H1 (cell line): ENCODE results near the gene CAPN8. TPM values are rescaled to one million over a fixed set of nuclear protein-coding genes. Genes with fewer than 3 reads are reported as not detected.

ENCODE experiments used
- CTCF ChIA-PET: fragments of 300-600 bp; sonication (Branson Sonifier 250); formaldehyde crosslinking; loops from one replicate; lab custom pipeline; 2021; ENCODE audit not compliant: partially characterized antibody; lab: Charles Lee
- POLR2A ChIA-PET: fragments of 300-600 bp; sonication (Branson Sonifier 250); formaldehyde crosslinking; loops from one replicate; lab custom pipeline; 2021; ENCODE audit warnings: inconsistent platforms; ENCODE audit not compliant: partially characterized antibody; lab: Charles Lee
- DNase-seq, 2 experiments: peaks; one replicate each; pipeline versions ENCODE4 v3.0.0 to v3.0.0-alpha.2; 2010 to 2022; ENCODE audit warnings: low spot score in 2 of 2, low read depth in 1 of 2, mixed read lengths in 1 of 2
- FAIRE-seq: peaks from 2 replicates; lab custom pipeline; 2011; peaks lifted over from hg19 to GRCh38; lab: Jason Lieb, UNC
- H2AFZ ChIP-seq: 2 replicates; pipeline ENCODE4 v1.8.1; 2012; ENCODE audit warnings: low read length, inconsistent platforms
- H2AK5ac ChIP-seq: 2 replicates; pipeline ENCODE4 v1.6.1; 2013; ENCODE audit warnings: low read depth, low read length
- H2BK120ac ChIP-seq: replicated peaks from 2 replicates; pipeline ENCODE3; 2013; ENCODE audit warnings: low read depth, low read length, inconsistent platforms
- H2BK12ac ChIP-seq: 2 replicates; pipeline ENCODE4 v1.6.1; 2013; ENCODE audit warnings: low read depth, low read length
- H2BK15ac ChIP-seq: 2 replicates; pipeline ENCODE4 v1.6.1; 2013; ENCODE audit warnings: low read length
- H2BK20ac ChIP-seq: 2 replicates; pipeline ENCODE4 v1.6.1; 2013; ENCODE audit warnings: low read length
- H2BK5ac ChIP-seq: 2 replicates; pipeline ENCODE4 v1.6.1; 2013; ENCODE audit warnings: low read depth, low read length
- H3K14ac ChIP-seq: 2 replicates; pipeline ENCODE4 v1.6.1; 2013; ENCODE audit warnings: inconsistent platforms; ENCODE audit not compliant: insufficient read length
- H3K18ac ChIP-seq: 2 replicates; pipeline ENCODE4 v1.6.1; 2013; ENCODE audit warnings: low read length; ENCODE audit errors: extremely low read depth
- H3K23ac ChIP-seq: 2 replicates; pipeline ENCODE4 v1.6.1; 2013; ENCODE audit warnings: inconsistent platforms; ENCODE audit not compliant: insufficient read length
- H3K23me2 ChIP-seq: 2 replicates; pipeline ENCODE4 v1.6.1; 2013; ENCODE audit warnings: low read depth, low read length
- H3K27ac ChIP-seq: 2 replicates; pipeline ENCODE4 v1.6.1; 2011; ENCODE audit warnings: low read depth, low read length, inconsistent platforms
- H3K27me3 ChIP-seq, 4 experiments: replicated peaks in 1 of 4; 1 replicate in 1 of 4; 2 replicates in 3 of 4; pipeline versions ENCODE4 v1.6.1 to v1.8.1; 2011 to 2013; ENCODE audit warnings: low read length in 3 of 4, mild to moderate bottlenecking in 3 of 4, inconsistent platforms in 2 of 4, mixed read lengths in 2 of 4, moderate library complexity in 1 of 4; ENCODE audit not compliant: control insufficient read depth in 3 of 4, insufficient read depth in 3 of 4; ENCODE audit errors: extremely low read depth in 1 of 4
- H3K36me3 ChIP-seq, 4 experiments: 2 replicates each; pipeline versions ENCODE4 v1.6.1 to v1.8.1; 2011 to 2013; ENCODE audit warnings: mild to moderate bottlenecking in 4 of 4, low read length in 3 of 4, moderate library complexity in 2 of 4, control low read depth in 1 of 4, inconsistent platforms in 1 of 4; ENCODE audit not compliant: insufficient read depth in 4 of 4, control insufficient read depth in 2 of 4
- H3K4ac ChIP-seq: replicated peaks from 2 replicates; pipeline ENCODE3; 2013; ENCODE audit warnings: low read length, low read depth, mixed read lengths, inconsistent platforms; ENCODE audit not compliant: insufficient read length
- H3K4me1 ChIP-seq, 4 experiments: replicated peaks in 1 of 4; 1 replicate in 1 of 4; 2 replicates in 3 of 4; pipeline versions ENCODE4 v1.6.1 to v1.8.1; 2011 to 2013; ENCODE audit warnings: low read length in 3 of 4, inconsistent platforms in 2 of 4, mixed read lengths in 1 of 4; ENCODE audit not compliant: insufficient read depth in 4 of 4, control insufficient read depth in 3 of 4
- H3K4me2 ChIP-seq, 2 experiments: 2 replicates each; pipeline versions ENCODE4 v1.6.1 to v1.8.1; 2011 to 2013; ENCODE audit warnings: low read depth in 2 of 2, low read length in 2 of 2, control low read depth in 1 of 2, inconsistent platforms in 1 of 2, mild to moderate bottlenecking in 1 of 2; ENCODE audit not compliant: insufficient read depth in 1 of 2
- H3K4me3 ChIP-seq, 4 experiments: fragments of 200-600, 300-600 bp in 1 of 4; sonication (generic), shearing (Covaris generic), sonication (Bioruptor Twin) in 1 of 4; 2 replicates each; pipeline versions ENCODE4 v1.5.1 to v1.8.1; 2011 to 2016; ENCODE audit warnings: low read length in 4 of 4, low read depth in 3 of 4, control low read depth in 2 of 4, inconsistent platforms in 2 of 4, mild to moderate bottlenecking in 2 of 4, mixed read lengths in 1 of 4, moderate library complexity in 1 of 4; ENCODE audit not compliant: insufficient read depth in 2 of 4; ENCODE audit errors: extremely low read depth in 1 of 4
- H3K56ac ChIP-seq: replicated peaks from 2 replicates; pipeline ENCODE3; 2013; ENCODE audit warnings: low read depth, mild to moderate bottlenecking, mixed read lengths, low read length, inconsistent platforms; ENCODE audit not compliant: insufficient read length
- H3K79me1 ChIP-seq: 2 replicates; pipeline ENCODE4 v1.6.1; 2013; ENCODE audit warnings: low read depth, low read length, control low read depth
- H3K79me2 ChIP-seq, 2 experiments: 2 replicates each; pipeline versions ENCODE4 v1.6.1 to v1.8.1; 2012 to 2013; ENCODE audit warnings: low read length in 2 of 2, mild to moderate bottlenecking in 2 of 2, inconsistent platforms in 1 of 2; ENCODE audit not compliant: insufficient read depth in 2 of 2, control insufficient read depth in 1 of 2
- H3K9ac ChIP-seq, 4 experiments: replicated peaks in 1 of 4; 1 replicate in 1 of 4; 2 replicates in 3 of 4; pipeline versions ENCODE4 v1.6.1 to v1.8.1; 2011 to 2013; ENCODE audit warnings: low read depth in 3 of 4, low read length in 3 of 4, control low read depth in 2 of 4, mild to moderate bottlenecking in 2 of 4, moderate library complexity in 2 of 4, inconsistent platforms in 1 of 4; ENCODE audit errors: extremely low read depth in 1 of 4
- H3K9me3 ChIP-seq, 2 experiments: 2 replicates each; pipeline versions ENCODE4 v1.6.1 to v1.8.1; 2012 to 2013; ENCODE audit warnings: mild to moderate bottlenecking in 2 of 2, moderate library complexity in 2 of 2, control low read depth in 1 of 2, inconsistent platforms in 1 of 2, low read depth in 1 of 2, low read length in 1 of 2, mixed read lengths in 1 of 2; ENCODE audit not compliant: insufficient read depth in 2 of 2
- H4K20me1 ChIP-seq, 2 experiments: replicated peaks in 1 of 2; 2 replicates each; pipeline versions ENCODE3 to v1.8.1; 2011 to 2013; ENCODE audit warnings: inconsistent platforms in 2 of 2, low read length in 2 of 2, mild to moderate bottlenecking in 1 of 2; ENCODE audit not compliant: insufficient read depth in 2 of 2, control insufficient read depth in 1 of 2
- H4K5ac ChIP-seq: 2 replicates; pipeline ENCODE4 v1.6.1; 2013; ENCODE audit warnings: low read length, low read depth, mixed read lengths, inconsistent platforms; ENCODE audit not compliant: insufficient read length
- H4K8ac ChIP-seq: 2 replicates; pipeline ENCODE4 v1.8.0; 2013; ENCODE audit warnings: mild to moderate bottlenecking, moderate library complexity, low read length, inconsistent platforms; ENCODE audit not compliant: insufficient read depth; ENCODE audit errors: extremely low read depth
- H4K91ac ChIP-seq: replicated peaks from 2 replicates; pipeline ENCODE3; 2013; ENCODE audit warnings: low read length, mixed read lengths, inconsistent platforms; ENCODE audit not compliant: insufficient read length
- BACH1 ChIP-seq: IDR thresholded peaks from 2 replicates; pipeline ENCODE4 v1.6.1; 2012; ENCODE audit warnings: low read length, improper control_type of control experiment
- BRCA1 ChIP-seq: IDR thresholded peaks from 2 replicates; pipeline ENCODE4 v1.6.1; 2012; ENCODE audit warnings: low read depth, low read length, improper control_type of control experiment
- CEBPB ChIP-seq: IDR thresholded peaks from 2 replicates; pipeline ENCODE4 v1.6.1; 2012; ENCODE audit warnings: low read depth, low read length
- CREB1 ChIP-seq: IDR thresholded peaks from 2 replicates; pipeline ENCODE4 v1.6.1; 2012; ENCODE audit warnings: inconsistent platforms
- GTF2F1 ChIP-seq: IDR thresholded peaks from 2 replicates; pipeline ENCODE4 v1.6.1; 2012; ENCODE audit warnings: low read depth, low read length, improper control_type of control experiment, borderline replicate concordance
- POU5F1 ChIP-seq: IDR thresholded peaks from 2 replicates; pipeline ENCODE4 v1.6.1; 2011; ENCODE audit warnings: low read depth, mild to moderate bottlenecking, low read length, moderate library complexity
- SIN3A ChIP-seq, 2 experiments: IDR thresholded peaks in 1 of 2; conservative IDR thresholded peaks in 1 of 2; 2 replicates each; pipeline ENCODE4 v1.6.1; 2011 to 2012; ENCODE audit warnings: low read length in 2 of 2, improper control_type of control experiment in 1 of 2, low read depth in 1 of 2, mild to moderate bottlenecking in 1 of 2
- SP1 ChIP-seq: IDR thresholded peaks from 2 replicates; pipeline ENCODE4 v1.6.1; 2011; ENCODE audit warnings: low read depth, low read length
- SUZ12 ChIP-seq: fragments of 200-600 bp; sonication (generic); IDR thresholded peaks from 2 replicates; pipeline ENCODE4 v1.6.1; 2012; ENCODE audit warnings: mild to moderate bottlenecking, inconsistent platforms, low read length, moderate library complexity, mixed read lengths
- TCF12 ChIP-seq: IDR thresholded peaks from 2 replicates; pipeline ENCODE4 v1.6.1; 2011; ENCODE audit warnings: low read depth, mild to moderate bottlenecking, low read length
- WGBS, 2 experiments: shearing (Covaris generic) in 1 of 2; methylation state at CpG; one replicate each; pipeline versions ENCODE4 v1.1.6 to v1.1.7; 2013 to 2015; ENCODE audit warnings: low lambda C conversion rate in 2 of 2, mixed read lengths in 2 of 2, inconsistent platforms in 1 of 2, low coverage in 1 of 2, missing lambda C conversion rate in 1 of 2; ENCODE audit not compliant: insufficient replicate concordance in 2 of 2, insufficient coverage in 1 of 2, insufficient read length in 1 of 2; ENCODE audit errors: extremely low coverage in 1 of 2, missing lambda C conversion rate in 1 of 2; 5-methylcytosine and 5-hydroxymethylcytosine counted together
- polyA plus RNA-seq, 7 experiments: library from polyadenylated mRNA; depleted of rRNA in 3 of 7; stranded (reverse) in 5 of 7; unstranded in 2 of 7; fragments of >200 nt in 5 of 7; fragments of 200-250 nt in 2 of 7; gene quantifications; 1 replicate in 5 of 7; 2 replicates in 1 of 7; 4 replicates in 1 of 7; pipeline versions ENCODE4 v1.2.1 to v1.2.3, GENCODE V29; 2011 to 2013; ENCODE audit warnings: missing spikeins in 2 of 7, mixed read lengths in 2 of 7
- total RNA-seq: library from RNA; stranded (reverse); fragmentation: NEBNext Ultra II Directional; extraction: Animal tissue kit (Norgen Biotek cat#: 25700); gene quantifications from 2 replicates; pipeline ENCODE4 v1.2.1, GENCODE V29; 2021
- TF ChIP-seq, protein P1 (sequence below): IDR thresholded peaks from 2 replicates; pipeline ENCODE4 v1.6.1; 2012; ENCODE audit warnings: low read length, inconsistent platforms

CAPN8 gene
- total and polyA plus RNA-seq, 2 of the 8 experiments (the other 6 are each of a cell fraction or from before 2014, with no cell fraction given), result 0.20 to 0.26 TPM

DNA sequence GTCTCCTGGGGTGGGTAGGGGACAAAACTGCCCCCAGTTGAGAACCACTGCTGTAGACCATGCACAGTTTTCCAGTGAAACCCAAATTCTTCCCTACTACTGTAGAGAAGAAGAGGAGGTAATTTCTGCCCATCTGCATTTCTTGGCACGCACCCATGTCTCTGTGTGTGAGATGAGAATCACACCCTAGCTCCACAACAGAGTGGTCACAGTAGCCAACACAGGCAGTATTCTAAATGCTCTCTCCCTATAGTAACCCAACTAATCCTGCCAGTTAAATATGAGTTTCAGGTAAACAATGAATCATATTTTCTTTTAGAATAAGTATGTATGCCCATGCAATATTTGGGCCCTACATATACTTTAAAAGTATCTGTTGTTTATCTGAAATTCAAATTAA, 45.7 kb upstream of the CAPN8 start:
- H2BK12ac ChIP-seq, result no peak overlapping the region
- no peak for DNase-seq
- no peak overlapping the region for H4K5ac ChIP-seq
- H3K9ac ChIP-seq, result no peak overlapping the region
- H2AK5ac ChIP-seq, result no peak overlapping the region
- H2AFZ ChIP-seq, result no peak overlapping the region
- H3K4me1 ChIP-seq, result peaks cover 3 to 10% (median 7%) of the 10 kb centered on the region in 4 experiments
- no peak overlapping the region for H2BK120ac ChIP-seq
- no peak overlapping the region for H3K14ac ChIP-seq
- no peak overlapping the region for H4K91ac ChIP-seq
- no peak overlapping the region for H2BK15ac ChIP-seq
- CTCF ChIA-PET, result interaction anchor here (0.8 to 5.2 kb wide), 4 partner anchors 12 to 50 kb away, joined by 3 to 50 read pairs (median 4); no protein-coding TSS in a partner anchor
- H3K23me2 ChIP-seq, result peaks cover 8% of the 10 kb centered on the region; the same call in 1 of the 2 replicates
- H3K56ac ChIP-seq, result no peak overlapping the region
- peaks cover 0 to 2% of the 10 kb centered on the region in 2 experiments for H4K20me1 ChIP-seq
- WGBS, 2 experiments, result 100% methylated on average over 1 of the region's 1 CpG; no CpG with 5 or more reads in 1 of the 2 experiments
- no peak overlapping the region for H3K4ac ChIP-seq
- H2BK20ac ChIP-seq, result no peak overlapping the region
- no peaks in the 10 kb centered on the region for H3K79me2 ChIP-seq
- H4K8ac ChIP-seq, result no peak overlapping the region
- H3K18ac ChIP-seq, result no peak overlapping the region
- H3K4me2 ChIP-seq, result no peak overlapping the region
- no peak for FAIRE-seq
- no peaks in the 10 kb centered on the region for H3K36me3 ChIP-seq
- H3K23ac ChIP-seq, result no peak overlapping the region
- no peak overlapping the region for H3K27ac ChIP-seq
- H3K27me3 ChIP-seq, result peaks cover 0 to 39% (median 28%) of the 10 kb centered on the region in 4 experiments; a peak in 6 of 7 replicates
- no peaks in the 10 kb centered on the region for H3K9me3 ChIP-seq
- no peak overlapping the region for H3K4me3 ChIP-seq
- H3K79me1 ChIP-seq, result no peaks in the 10 kb centered on the region
- no peak overlapping the region for H2BK5ac ChIP-seq
- POLR2A ChIA-PET, result interaction anchor here (1.5 to 2.3 kb wide), 2 partner anchors 10 to 38 kb away, joined by 3 to 10 read pairs; no protein-coding TSS in a partner anchor
- TF ChIP-seq BACH1 (no peak), SP1 (no peak), SIN3A (conservative IDR thresholded peaks at IDR 0.05 in 1 of 2, IDR thresholded peaks at IDR 0.05 in 1 of 2; ENCODE audit: low read depth in 1 of 2, low read length in 2 of 2) (no peak), SUZ12 (no peak), BRCA1 (no peak), CREB1 (no peak), GTF2F1 (no peak), CEBPB (no peak), TCF12 (no peak), POU5F1 (no peak)
- TF ChIP-seq, protein P1, sequence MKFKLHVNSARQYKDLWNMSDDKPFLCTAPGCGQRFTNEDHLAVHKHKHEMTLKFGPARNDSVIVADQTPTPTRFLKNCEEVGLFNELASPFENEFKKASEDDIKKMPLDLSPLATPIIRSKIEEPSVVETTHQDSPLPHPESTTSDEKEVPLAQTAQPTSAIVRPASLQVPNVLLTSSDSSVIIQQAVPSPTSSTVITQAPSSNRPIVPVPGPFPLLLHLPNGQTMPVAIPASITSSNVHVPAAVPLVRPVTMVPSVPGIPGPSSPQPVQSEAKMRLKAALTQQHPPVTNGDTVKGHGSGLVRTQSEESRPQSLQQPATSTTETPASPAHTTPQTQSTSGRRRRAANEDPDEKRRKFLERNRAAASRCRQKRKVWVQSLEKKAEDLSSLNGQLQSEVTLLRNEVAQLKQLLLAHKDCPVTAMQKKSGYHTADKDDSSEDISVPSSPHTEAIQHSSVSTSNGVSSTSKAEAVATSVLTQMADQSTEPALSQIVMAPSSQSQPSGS, result no peak
